BLaER1 treated with 17β-estradiol and CSF1 and Interleukin-3, amounts not matched to agents 10 nM and 100 nM (cell line): Measurements from ENCODE around the gene ZC3H11A.

ENCODE experiments used
- H3K27ac ChIP-seq, 11 experiments: shearing (Covaris generic); formaldehyde crosslinking; 2 replicates each; pipeline ENCODE4 v1.8.1; 2022
- H3K27me3 ChIP-seq, 11 experiments: shearing (Covaris generic); formaldehyde crosslinking; 2 replicates each; pipeline ENCODE4 v1.8.1; 2022
- H3K36me3 ChIP-seq, 11 experiments: shearing (Covaris generic); formaldehyde crosslinking; 2 replicates each; pipeline ENCODE4 v1.8.1; 2022
- H3K4me1 ChIP-seq, 10 experiments: shearing (Covaris generic); formaldehyde crosslinking; 2 replicates each; pipeline ENCODE4 v1.8.1; 2022
- H3K4me2 ChIP-seq, 11 experiments: shearing (Covaris generic); formaldehyde crosslinking; 2 replicates each; pipeline ENCODE4 v1.8.1; 2022
- H3K4me3 ChIP-seq, 10 experiments: shearing (Covaris generic); formaldehyde crosslinking; 2 replicates each; pipeline ENCODE4 v1.8.1; 2022
- H3K9ac ChIP-seq, 11 experiments: shearing (Covaris generic); formaldehyde crosslinking; 2 replicates each; pipeline ENCODE4 v1.8.1; 2022
- H3K9me3 ChIP-seq, 11 experiments: shearing (Covaris generic); formaldehyde crosslinking; replicated peaks in 1 of 11; 2 replicates each; pipeline ENCODE4 v1.8.1; 2022
- H4K20me1 ChIP-seq, 11 experiments: shearing (Covaris generic); formaldehyde crosslinking; 2 replicates each; pipeline ENCODE4 v1.8.1; 2022
- Cebpa-rat ChIP-seq, 11 experiments: shearing (Covaris generic); IDR thresholded peaks; 2 replicates each; pipeline ENCODE4 v1.8.1; 2022

The ZC3H11A gene

DNA sequence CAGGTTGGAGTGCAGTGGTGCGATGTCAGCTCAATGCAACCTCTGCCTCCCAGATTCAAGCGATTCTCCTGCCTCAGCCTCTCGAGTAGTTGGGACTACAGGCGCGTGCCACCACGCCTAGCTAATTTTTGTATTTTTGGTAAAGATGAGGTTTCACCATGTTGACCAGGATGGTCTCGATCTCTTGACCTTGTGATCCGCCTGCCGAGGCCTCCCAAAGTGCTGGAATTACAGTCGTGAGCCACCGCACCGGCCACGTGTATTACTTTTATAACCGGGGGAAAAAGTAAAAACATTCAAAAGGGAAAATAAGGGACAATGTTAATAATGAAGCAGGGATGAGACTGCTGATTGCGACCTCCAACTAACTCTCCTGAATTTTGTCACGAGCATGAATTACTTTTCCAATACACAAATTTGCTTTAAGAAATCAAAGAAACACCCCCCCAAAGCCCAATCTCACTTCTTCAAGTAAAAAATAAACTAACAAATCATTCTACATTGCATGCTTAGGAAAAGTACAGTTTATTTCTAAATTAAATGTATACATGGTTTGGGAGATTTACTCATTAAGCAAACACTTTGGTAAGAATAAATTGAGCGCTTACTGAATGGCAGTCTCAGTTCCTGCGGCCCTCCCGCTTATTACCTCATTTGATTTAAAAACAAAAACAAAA, 521 bp upstream of the ZC3H11A start:
- Histone ChIP-seq H3K27ac (peak overlapping the region; percentile 89 to 98 (median 95); a peak in 21 of 22 replicates), H3K27me3 (no peaks in the 10 kb centered on the region), H4K20me1 (peaks cover 11 to 37% (median 33%) of the 10 kb centered on the region in 11 experiments), H3K9ac (peak overlapping the region; percentile 88 to 98 (median 95); a peak in 20 of 22 replicates), H3K4me3 (peak overlapping the region; percentile 74 to 89 (median 84); a peak in 19 of 20 replicates), H3K4me1 (peaks cover 19 to 39% (median 28%) of the 10 kb centered on the region in 10 experiments), H3K9me3 (peaks cover 0 to 31% (median 28%) of the 10 kb centered on the region in 11 experiments; a peak in 18 of 22 replicates), H3K4me2 (peak overlapping the region; percentile 27 to 88 (median 61); a peak in 21 of 22 replicates), H3K36me3 (peaks cover 29 to 33% (median 31%) of the 10 kb centered on the region in 11 experiments)
- TF ChIP-seq Cebpa-rat (IDR thresholded peaks at IDR 0.05), result no peak

DNA sequence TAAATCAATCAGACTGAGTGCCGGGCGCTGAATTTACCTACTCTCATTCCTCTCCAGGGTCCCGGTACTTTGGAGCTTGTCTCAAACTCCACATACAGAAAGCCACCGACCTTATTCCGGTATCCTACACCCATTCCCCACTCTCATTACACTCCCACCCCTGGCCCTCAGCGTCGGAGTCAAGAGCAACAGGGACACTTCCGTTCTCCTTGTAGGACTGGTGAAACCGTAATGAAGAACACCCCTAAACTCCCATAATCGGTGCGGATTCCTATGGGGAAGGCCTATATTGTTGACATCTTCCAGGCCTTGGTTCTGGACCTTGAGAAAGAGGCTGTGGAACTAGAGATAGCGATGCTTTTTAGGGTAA, 798 bp downstream of the ZC3H11A start:
- Histone ChIP-seq H3K9me3 (peaks cover 0 to 40% (median 31%) of the 10 kb centered on the region in 11 experiments; a peak in 18 of 22 replicates), H3K36me3 (peaks cover 32 to 47% (median 43%) of the 10 kb centered on the region in 11 experiments), H3K4me1 (peaks cover 19 to 51% (median 29%) of the 10 kb centered on the region in 10 experiments), H3K27me3 (no peaks in the 10 kb centered on the region), H3K9ac (peak overlapping the region; percentile 88 to 98 (median 95)), H3K4me3 (peak overlapping the region; percentile 74 to 89 (median 84)), H4K20me1 (peaks cover 23 to 50% (median 46%) of the 10 kb centered on the region in 11 experiments), H3K4me2 (peak overlapping the region; percentile 64 to 98 (median 88)), H3K27ac (peak overlapping the region; percentile 89 to 98 (median 95))
- no peak for TF ChIP-seq Cebpa-rat (IDR thresholded peaks at IDR 0.05)

DNA sequence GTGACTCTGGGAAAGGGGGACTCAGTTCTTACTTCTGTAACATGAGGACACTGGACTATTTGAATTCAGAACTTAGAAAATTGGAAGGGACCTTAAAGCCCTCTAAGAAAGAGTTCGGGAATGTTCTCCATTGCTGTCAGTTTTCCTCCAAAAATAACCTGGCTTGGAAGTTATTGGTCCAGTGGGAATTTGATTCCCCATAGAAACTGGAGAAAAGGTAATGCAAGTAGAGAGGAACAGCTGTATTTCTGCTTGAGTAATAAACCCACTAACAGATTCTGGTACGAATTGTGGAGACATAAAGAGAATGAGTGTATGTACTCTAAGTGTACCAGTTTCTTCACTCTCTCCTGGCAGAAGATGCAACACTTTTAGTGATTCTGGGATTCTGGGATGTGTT, 1.8 kb downstream of the ZC3H11A start:
- Histone ChIP-seq H3K4me3 (peak overlapping the region; percentile 74 to 89 (median 84); a peak in 19 of 20 replicates), H3K9ac (peak overlapping the region in 9 of 11 experiments; percentile 88 to 98 (median 95); a peak in 14 of 22 replicates), H3K9me3 (peaks cover 0 to 45% (median 34%) of the 10 kb centered on the region in 11 experiments; a peak in 18 of 22 replicates), H4K20me1 (peaks cover 29 to 60% (median 55%) of the 10 kb centered on the region in 11 experiments), H3K27ac (peak overlapping the region in 7 of 11 experiments; percentile 93 to 98 (median 96); a peak in 9 of 22 replicates), H3K27me3 (no peaks in the 10 kb centered on the region), H3K4me2 (peak overlapping the region; percentile 64 to 98 (median 88)), H3K36me3 (peaks cover 36 to 57% (median 52%) of the 10 kb centered on the region in 11 experiments), H3K4me1 (peaks cover 19 to 59% (median 29%) of the 10 kb centered on the region in 10 experiments)
- TF ChIP-seq Cebpa-rat (IDR thresholded peaks at IDR 0.05), result no peak

DNA sequence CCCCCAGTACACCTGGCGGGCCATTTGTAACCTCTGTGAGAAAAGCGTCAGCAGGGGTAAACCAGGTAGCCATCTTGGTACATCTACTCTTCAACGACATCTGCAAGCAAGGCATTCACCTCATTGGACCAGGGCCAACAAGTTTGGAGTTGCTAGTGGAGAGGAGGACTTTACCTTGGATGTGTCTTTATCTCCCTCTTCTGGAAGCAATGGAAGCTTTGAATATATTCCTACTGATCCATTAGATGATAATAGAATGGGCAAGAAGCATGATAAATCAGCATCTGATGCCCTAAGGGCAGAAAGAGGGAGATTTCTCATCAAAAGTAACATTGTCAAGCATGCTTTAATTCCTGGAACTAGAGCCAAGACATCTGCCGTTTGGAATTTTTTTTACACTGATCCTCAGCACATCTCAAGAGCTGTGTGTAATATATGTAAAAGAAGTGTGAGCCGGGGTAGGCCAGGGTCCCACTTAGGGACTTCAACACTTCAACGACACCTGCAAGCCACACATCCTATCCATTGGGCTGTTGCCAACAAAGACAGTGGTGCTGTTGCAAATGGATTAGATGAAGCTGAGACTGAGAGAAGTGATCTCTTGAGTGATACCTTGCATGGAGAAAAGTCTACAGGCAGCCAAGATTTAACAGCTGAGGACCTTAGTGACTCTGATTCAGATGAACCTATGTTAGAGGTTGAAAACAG, 2.7 kb downstream of the ZC3H11A start:
- Histone ChIP-seq H3K9ac (no peak overlapping the region), H3K27ac (no peak overlapping the region), H3K4me3 (peak overlapping the region; percentile 74 to 89 (median 84); a peak in 8 of 20 replicates), H3K9me3 (peaks cover 0 to 46% (median 34%) of the 10 kb centered on the region in 11 experiments; a peak in 18 of 22 replicates), H3K4me2 (peak overlapping the region; percentile 64 to 98 (median 88); a peak in 21 of 22 replicates), H4K20me1 (peaks cover 33 to 69% (median 62%) of the 10 kb centered on the region in 11 experiments), H3K36me3 (peaks cover 41 to 65% (median 58%) of the 10 kb centered on the region in 11 experiments), H3K4me1 (peaks cover 19 to 60% (median 29%) of the 10 kb centered on the region in 10 experiments), H3K27me3 (no peaks in the 10 kb centered on the region)
- no peak for TF ChIP-seq Cebpa-rat (IDR thresholded peaks at IDR 0.05)

DNA sequence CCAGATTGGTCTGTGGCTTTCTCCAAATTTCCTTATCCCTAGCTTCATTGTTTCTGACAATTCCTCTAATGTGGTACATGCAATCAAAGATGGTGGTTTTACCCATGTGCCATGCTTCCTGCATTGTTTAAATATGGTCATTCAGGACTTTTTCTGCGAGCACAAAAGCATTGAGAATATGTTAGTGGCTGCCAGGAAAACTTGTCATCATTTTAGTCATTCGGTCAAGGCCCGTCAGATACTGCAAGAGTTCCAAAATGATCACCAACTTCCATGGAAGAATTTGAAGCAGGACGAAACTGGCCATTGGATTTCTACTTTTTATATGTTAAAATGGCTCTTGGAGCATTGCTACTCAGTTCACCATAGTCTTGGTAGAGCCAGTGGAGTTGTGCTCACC, 3.7 kb downstream of the ZC3H11A start:
- H3K9ac ChIP-seq, result no peak overlapping the region
- no peak overlapping the region for H3K27ac ChIP-seq
- no peak overlapping the region for H3K4me3 ChIP-seq
- peaks cover 19 to 66% (median 31%) of the 10 kb centered on the region in 10 experiments for H3K4me1 ChIP-seq
- H4K20me1 ChIP-seq, result peaks cover 42 to 79% (median 73%) of the 10 kb centered on the region in 11 experiments
- peak overlapping the region in 8 of 11 experiments; percentile 4 to 98 (median 46); a peak in 11 of 22 replicates for H3K4me2 ChIP-seq
- H3K9me3 ChIP-seq, result peaks cover 0 to 55% (median 43%) of the 10 kb centered on the region in 11 experiments; a peak in 18 of 22 replicates
- H3K27me3 ChIP-seq, result no peaks in the 10 kb centered on the region
- TF ChIP-seq Cebpa-rat (IDR thresholded peaks at IDR 0.05), result no peak
- peaks cover 51 to 76% (median 68%) of the 10 kb centered on the region in 11 experiments for H3K36me3 ChIP-seq

DNA sequence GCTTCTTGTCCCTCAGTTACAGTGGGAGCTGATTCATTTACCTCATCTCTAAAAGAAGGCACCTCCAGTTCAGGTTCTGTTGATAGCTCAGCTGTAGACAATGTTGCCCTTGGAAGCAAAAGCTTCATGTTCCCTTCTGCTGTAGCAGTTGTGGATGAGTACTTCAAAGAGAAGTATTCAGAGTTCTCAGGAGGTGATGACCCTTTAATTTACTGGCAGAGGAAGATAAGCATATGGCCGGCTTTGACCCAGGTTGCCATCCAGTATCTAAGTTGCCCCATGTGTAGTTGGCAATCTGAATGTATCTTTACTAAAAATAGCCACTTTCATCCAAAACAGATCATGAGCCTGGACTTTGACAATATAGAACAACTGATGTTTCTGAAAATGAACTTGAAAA, 4.5 kb downstream of the ZC3H11A start:
- peaks cover 48 to 88% (median 81%) of the 10 kb centered on the region in 11 experiments for H4K20me1 ChIP-seq
- peak overlapping the region in 8 of 11 experiments; percentile 4 to 98 (median 36); a peak in 9 of 22 replicates for H3K4me2 ChIP-seq
- peaks cover 0 to 55% (median 43%) of the 10 kb centered on the region in 11 experiments; a peak in 18 of 22 replicates for H3K9me3 ChIP-seq
- TF ChIP-seq Cebpa-rat (IDR thresholded peaks at IDR 0.05), result no peak
- H3K36me3 ChIP-seq, result peaks cover 59 to 84% (median 76%) of the 10 kb centered on the region in 11 experiments
- no peak overlapping the region for H3K9ac ChIP-seq
- no peak overlapping the region for H3K27ac ChIP-seq
- no peaks in the 10 kb centered on the region for H3K27me3 ChIP-seq
- peaks cover 16 to 62% (median 27%) of the 10 kb centered on the region in 10 experiments for H3K4me1 ChIP-seq
- no peak overlapping the region for H3K4me3 ChIP-seq

DNA sequence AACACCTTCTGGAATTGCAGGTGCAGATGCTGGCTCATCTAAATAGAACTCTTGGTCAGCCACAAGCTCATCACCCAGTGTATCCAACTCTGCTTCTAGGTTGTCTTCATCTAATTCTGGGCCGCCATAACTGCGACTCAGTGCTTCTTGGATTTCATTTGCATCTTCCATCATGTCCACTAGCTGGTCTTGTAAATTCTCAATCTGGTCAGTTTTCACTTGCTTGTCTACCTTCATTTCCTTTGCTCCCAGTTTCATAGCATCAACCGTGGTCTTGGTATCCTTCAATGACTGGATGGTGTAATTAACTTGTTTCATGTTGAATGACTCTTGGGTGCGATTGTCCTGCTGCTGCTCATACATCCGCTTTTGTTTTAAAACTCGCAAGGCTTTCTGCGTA, 10.3 kb downstream of the ZC3H11A start:
- Histone ChIP-seq H3K9me3 (peaks cover 0 to 20% (median 13%) of the 10 kb centered on the region in 11 experiments; a peak in 14 of 22 replicates), H4K20me1 (peaks cover 77 to 100% (median 96%) of the 10 kb centered on the region in 11 experiments), H3K9ac (no peak overlapping the region), H3K4me1 (peaks cover 0 to 20% (median 2%) of the 10 kb centered on the region in 10 experiments; a peak in 7 of 20 replicates), H3K27ac (no peak overlapping the region), H3K27me3 (no peaks in the 10 kb centered on the region), H3K36me3 (peaks cover 81 to 100% (median 93%) of the 10 kb centered on the region in 11 experiments), H3K4me2 (no peak overlapping the region), H3K4me3 (no peak overlapping the region)
- no peak for TF ChIP-seq Cebpa-rat (IDR thresholded peaks at IDR 0.05)

DNA sequence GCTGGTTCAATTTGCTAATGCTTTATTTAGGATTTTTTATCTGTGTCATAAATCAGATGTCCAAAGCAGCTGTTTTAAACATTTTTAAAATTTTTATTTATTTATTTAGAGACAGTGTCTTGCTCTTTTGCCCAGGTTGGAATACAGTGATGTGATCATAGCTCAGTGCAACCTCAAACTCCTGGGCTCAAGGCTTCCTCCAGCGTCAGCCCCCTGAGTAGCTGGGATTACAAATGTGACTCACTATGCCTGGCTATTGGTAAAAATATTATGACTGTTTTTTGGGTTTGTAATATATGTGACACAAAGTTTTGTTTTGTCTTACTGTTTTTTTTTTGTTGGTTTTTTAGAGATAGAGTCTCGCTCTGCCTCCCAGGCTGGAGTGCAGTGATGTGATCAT, 11.8 kb downstream of the ZC3H11A start:
- Histone ChIP-seq H3K9ac (0 out of 22 replicates have a peak overlapping the region, but pooled peaks of 1 of the 11 experiments have one; percentile 4), H3K4me3 (no peak overlapping the region), H3K4me2 (no peak overlapping the region), H3K27ac (no peak overlapping the region), H3K36me3 (peaks cover 90 to 100% (median 95%) of the 10 kb centered on the region in 11 experiments), H3K4me1 (peaks cover 0 to 8% (median 2%) of the 10 kb centered on the region in 10 experiments; a peak in 3 of 20 replicates), H3K9me3 (peaks cover 0 to 19% (median 10%) of the 10 kb centered on the region in 11 experiments; a peak in 14 of 22 replicates), H3K27me3 (no peaks in the 10 kb centered on the region), H4K20me1 (peaks cover 82 to 100% (median 96%) of the 10 kb centered on the region in 11 experiments)
- TF ChIP-seq Cebpa-rat (IDR thresholded peaks at IDR 0.05), result no peak
